ENCODE results near the gene U2AF1L4.

U2AF1L4 gene

GRCh38 chr19:35789195-35789977, 44.2 kb upstream of the U2AF1L4 start:
- H3K9me3 ChIP-seq (ENCODE audit: low read depth, low read length), result no peaks in the 10 kb centered on the region
- DNase-seq (ENCODE audit: low read depth, low spot score), result no peak
- H3K4me3 ChIP-seq, result no peak overlapping the region
- H3K27ac ChIP-seq, result no peak overlapping the region
- H3K9ac ChIP-seq (ENCODE audit: insufficient read length), result no peak overlapping the region
- no peak for TF ChIP-seq EZH2 (IDR thresholded peaks at IDR 0.05)
- no peaks in the 10 kb centered on the region for H3K36me3 ChIP-seq (ENCODE audit: insufficient read depth, low read length)

GRCh38 chr19:35788205-35788960, 43.2 kb upstream of the U2AF1L4 start:
- H3K27ac ChIP-seq, result no peak overlapping the region
- no peak overlapping the region for H3K4me3 ChIP-seq
- DNase-seq (ENCODE audit: low read depth, low spot score), result no peak
- H3K9ac ChIP-seq (ENCODE audit: insufficient read length), result no peak overlapping the region
- H3K36me3 ChIP-seq (ENCODE audit: insufficient read depth, low read length), result no peaks in the 10 kb centered on the region
- H3K9me3 ChIP-seq (ENCODE audit: low read depth, low read length), result no peaks in the 10 kb centered on the region
- TF ChIP-seq FOXP2 (optimal IDR thresholded peaks at IDR 0.05; ENCODE audit: control extremely low read depth, extremely low read length, insufficient read depth) (no peak), POLR2AphosphoS5 (IDR thresholded peaks at IDR 0.05; ENCODE audit: borderline replicate concordance, low read depth, low read length) (no peak), EZH2 (IDR thresholded peaks at IDR 0.05) (no peak)

GRCh38 chr19:35787227-35787799, 42.1 kb upstream of the U2AF1L4 start:
- Histone ChIP-seq H3K36me3 (ENCODE audit: insufficient read depth, low read length) (no peaks in the 10 kb centered on the region; the same call in 1 of the 2 replicates), H3K9ac (ENCODE audit: insufficient read length) (no peak overlapping the region), H3K9me3 (ENCODE audit: low read depth, low read length) (no peaks in the 10 kb centered on the region), H3K4me3 (no peak overlapping the region), H3K27ac (no peak overlapping the region)
- TF ChIP-seq POLR2AphosphoS5 (IDR thresholded peaks at IDR 0.05; ENCODE audit: borderline replicate concordance, low read depth, low read length) (no peak), EZH2 (IDR thresholded peaks at IDR 0.05) (no peak), FOXP2 (optimal IDR thresholded peaks at IDR 0.05; ENCODE audit: control extremely low read depth, extremely low read length, insufficient read depth) (no peak)
- DNase-seq (ENCODE audit: low read depth, low spot score), result no peak

GRCh38 chr19:35786299-35787160, 41.3 kb upstream of the U2AF1L4 start:
- H3K36me3 ChIP-seq (ENCODE audit: insufficient read depth, low read length), result no peaks in the 10 kb centered on the region; the same call in 1 of the 2 replicates
- H3K4me3 ChIP-seq, result no peak overlapping the region
- no peak overlapping the region for H3K9ac ChIP-seq (ENCODE audit: insufficient read length)
- DNase-seq (ENCODE audit: low read depth, low spot score), result no peak
- H3K9me3 ChIP-seq (ENCODE audit: low read depth, low read length), result no peaks in the 10 kb centered on the region
- no peak for TF ChIP-seq POLR2AphosphoS5 (IDR thresholded peaks at IDR 0.05; ENCODE audit: borderline replicate concordance, low read depth, low read length)
- no peak for TF ChIP-seq EZH2 (IDR thresholded peaks at IDR 0.05)
- TF ChIP-seq FOXP2 (optimal IDR thresholded peaks at IDR 0.05; ENCODE audit: control extremely low read depth, extremely low read length, insufficient read depth), result no peak
- H3K27ac ChIP-seq, result no peak overlapping the region

GRCh38 chr19:35785339-35785627, 40.1 kb upstream of the U2AF1L4 start:
- Histone ChIP-seq H3K4me3 (no peak overlapping the region), H3K9ac (ENCODE audit: insufficient read length) (no peak overlapping the region), H3K36me3 (ENCODE audit: insufficient read depth, low read length) (no peaks in the 10 kb centered on the region; the same call in 1 of the 2 replicates), H3K9me3 (ENCODE audit: low read depth, low read length) (no peaks in the 10 kb centered on the region), H3K27ac (no peak overlapping the region)
- TF ChIP-seq EZH2 (IDR thresholded peaks at IDR 0.05) (no peak), FOXP2 (optimal IDR thresholded peaks at IDR 0.05; ENCODE audit: control extremely low read depth, extremely low read length, insufficient read depth) (no peak), POLR2AphosphoS5 (IDR thresholded peaks at IDR 0.05; ENCODE audit: borderline replicate concordance, low read depth, low read length) (no peak)
- no peak for DNase-seq (ENCODE audit: low read depth, low spot score)

GRCh38 chr19:35784503-35785338, 39.5 kb upstream of the U2AF1L4 start:
- no peaks in the 10 kb centered on the region; the same call in 1 of the 2 replicates for H3K36me3 ChIP-seq (ENCODE audit: insufficient read depth, low read length)
- no peaks in the 10 kb centered on the region for H3K9me3 ChIP-seq (ENCODE audit: low read depth, low read length)
- no peak overlapping the region for H3K27ac ChIP-seq
- DNase-seq (ENCODE audit: low read depth, low spot score), result no peak
- H3K4me3 ChIP-seq, result no peak overlapping the region
- TF ChIP-seq POLR2AphosphoS5 (IDR thresholded peaks at IDR 0.05; ENCODE audit: borderline replicate concordance, low read depth, low read length) (no peak), EZH2 (IDR thresholded peaks at IDR 0.05) (no peak), FOXP2 (optimal IDR thresholded peaks at IDR 0.05; ENCODE audit: control extremely low read depth, extremely low read length, insufficient read depth) (no peak)
- no peak overlapping the region for H3K9ac ChIP-seq (ENCODE audit: insufficient read length)
